ENCODE data around the gene ERAP2.
"Not testable (repeated sequence)": the region's sequence is repeated elsewhere in the genome, so short reads cannot be mapped to it uniquely, and the experiment has no call there.

ERAP2 gene

GRCh38 chr5:96901841-96902240, 25.5 kb downstream of the ERAP2 start:
- no peak for DNase-seq (ENCODE audit: low read depth)

GRCh38 chr5:96902876-96903275, 26.6 kb downstream of the ERAP2 start:
- no peak for DNase-seq (ENCODE audit: low read depth)

GRCh38 chr5:96903300-96903699, 27.0 kb downstream of the ERAP2 start:
- DNase-seq (ENCODE audit: low read depth): no peak

- DNase-seq (ENCODE audit: low read depth): no peak
These were observed 28.0 kb downstream of the ERAP2 start for GRCh38 chr5:96904054-96904931.

- DNase-seq (ENCODE audit: low read depth): no peak
These were observed 29.6 kb downstream of the ERAP2 start for GRCh38 chr5:96905864-96906263.

- DNase-seq (ENCODE audit: low read depth): no peak
These were observed 32.7 kb downstream of the ERAP2 start for GRCh38 chr5:96909003-96909402.

GRCh38 chr5:96909435-96909834, 33.1 kb downstream of the ERAP2 start:
- DNase-seq (ENCODE audit: low read depth): no peak

- no peak for DNase-seq (ENCODE audit: low read depth)
These were observed 34.8 kb downstream of the ERAP2 start for GRCh38 chr5:96911139-96911538.

GRCh38 chr5:96913233-96913632, 36.9 kb downstream of the ERAP2 start:
- no peak for DNase-seq (ENCODE audit: low read depth)

GRCh38 chr5:96919754-96920197, 43.5 kb downstream of the ERAP2 start:
- no peak for DNase-seq (ENCODE audit: low read depth)

- DNase-seq (ENCODE audit: low read depth): no peak
These were observed 44.5 kb downstream of the ERAP2 start for GRCh38 chr5:96920744-96921355.

- DNase-seq (ENCODE audit: low read depth): no peak
These were observed 46.4 kb downstream of the ERAP2 start for GRCh38 chr5:96922499-96923244.

GRCh38 chr5:96924016-96924443, 47.7 kb downstream of the ERAP2 start:
- no peak for DNase-seq (ENCODE audit: low read depth)

GRCh38 chr5:96926276-96926675, 50.0 kb downstream of the ERAP2 start:
- no peak for DNase-seq (ENCODE audit: low read depth)

GRCh38 chr5:96927008-96927407, 50.7 kb downstream of the ERAP2 start:
- no peak for DNase-seq (ENCODE audit: low read depth)

GRCh38 chr5:96928931-96929708, 52.8 kb downstream of the ERAP2 start:
- DNase-seq (ENCODE audit: low read depth): no peak

GRCh38 chr5:96930058-96930457, 53.8 kb downstream of the ERAP2 start:
- DNase-seq (ENCODE audit: low read depth): no peak

GRCh38 chr5:96930589-96930988, 54.3 kb downstream of the ERAP2 start:
- DNase-seq (ENCODE audit: low read depth): no peak

- not testable (repeated sequence) for DNase-seq (ENCODE audit: low read depth)
These were observed 54.7 kb downstream of the ERAP2 start for GRCh38 chr5:96931037-96931436.

- DNase-seq (ENCODE audit: low read depth): no peak
These were observed 55.3 kb downstream of the ERAP2 start for GRCh38 chr5:96931605-96932004.

GRCh38 chr5:96932026-96932425, 55.7 kb downstream of the ERAP2 start:
- DNase-seq (ENCODE audit: low read depth): no peak
